ENCODE data around the gene KCNG3. TPM values are rescaled to one million over a fixed set of nuclear protein-coding genes. Genes with fewer than 3 reads are reported as not detected.

KCNG3 gene
- total and polyA plus RNA-seq, 2 donors from 2014 or later: 0.19 to 0.88 TPM

DNA sequence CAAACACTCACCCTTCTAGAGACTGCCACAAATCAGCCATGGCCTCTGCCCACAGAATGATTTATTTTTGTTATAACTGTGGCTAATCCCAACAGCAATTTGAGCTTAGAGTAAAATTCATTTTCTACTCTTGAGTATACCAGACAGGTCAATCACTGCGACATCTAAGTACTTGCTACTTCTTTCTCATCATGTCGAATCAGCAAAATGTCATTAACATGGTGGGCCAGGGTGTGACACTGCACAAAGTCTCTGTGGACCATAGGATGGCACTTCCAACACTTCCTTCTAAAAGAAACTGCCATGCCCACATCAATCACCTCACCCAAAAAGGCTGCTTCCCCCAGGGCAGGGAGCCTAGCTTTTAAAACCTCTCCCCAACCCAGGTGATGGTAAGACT lies 64.4 kb downstream of the KCNG3 start:
- Histone ChIP-seq H3K36me3 (ENCODE audit: control insufficient read depth in 2 of 3, insufficient read depth in 3 of 3, low read length in 3 of 3) (no peaks in the 10 kb centered on the region), H3K9me3 (ENCODE audit: control insufficient read depth in 2 of 3, insufficient read depth in 1 of 3, low read length in 3 of 3) (no peaks in the 10 kb centered on the region), H3K4me1 (ENCODE audit: control insufficient read depth in 2 of 3, insufficient read depth in 2 of 3, low read depth in 1 of 3, low read length in 3 of 3) (no peaks in the 10 kb centered on the region), H3K27me3 (ENCODE audit: control insufficient read depth, insufficient read depth, low read length) (no peaks in the 10 kb centered on the region), H3K4me3 (ENCODE audit: low read length in 3 of 3) (no peak overlapping the region), H3K27ac (ENCODE audit: low read depth in 2 of 2, low read length in 2 of 2) (no peak overlapping the region), H3K9ac (ENCODE audit: low read length in 3 of 3) (no peak overlapping the region)
- TF ChIP-seq, protein P1, sequence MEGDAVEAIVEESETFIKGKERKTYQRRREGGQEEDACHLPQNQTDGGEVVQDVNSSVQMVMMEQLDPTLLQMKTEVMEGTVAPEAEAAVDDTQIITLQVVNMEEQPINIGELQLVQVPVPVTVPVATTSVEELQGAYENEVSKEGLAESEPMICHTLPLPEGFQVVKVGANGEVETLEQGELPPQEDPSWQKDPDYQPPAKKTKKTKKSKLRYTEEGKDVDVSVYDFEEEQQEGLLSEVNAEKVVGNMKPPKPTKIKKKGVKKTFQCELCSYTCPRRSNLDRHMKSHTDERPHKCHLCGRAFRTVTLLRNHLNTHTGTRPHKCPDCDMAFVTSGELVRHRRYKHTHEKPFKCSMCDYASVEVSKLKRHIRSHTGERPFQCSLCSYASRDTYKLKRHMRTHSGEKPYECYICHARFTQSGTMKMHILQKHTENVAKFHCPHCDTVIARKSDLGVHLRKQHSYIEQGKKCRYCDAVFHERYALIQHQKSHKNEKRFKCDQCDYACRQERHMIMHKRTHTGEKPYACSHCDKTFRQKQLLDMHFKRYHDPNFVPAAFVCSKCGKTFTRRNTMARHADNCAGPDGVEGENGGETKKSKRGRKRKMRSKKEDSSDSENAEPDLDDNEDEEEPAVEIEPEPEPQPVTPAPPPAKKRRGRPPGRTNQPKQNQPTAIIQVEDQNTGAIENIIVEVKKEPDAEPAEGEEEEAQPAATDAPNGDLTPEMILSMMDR (IDR thresholded peaks at IDR 0.05; ENCODE audit: borderline replicate concordance, extremely low read depth, insufficient read depth): no peak
- intact Hi-C loops (cut with DNase I): no loop called here
- no peak for DNase-seq
- FAIRE-seq: no peak

DNA sequence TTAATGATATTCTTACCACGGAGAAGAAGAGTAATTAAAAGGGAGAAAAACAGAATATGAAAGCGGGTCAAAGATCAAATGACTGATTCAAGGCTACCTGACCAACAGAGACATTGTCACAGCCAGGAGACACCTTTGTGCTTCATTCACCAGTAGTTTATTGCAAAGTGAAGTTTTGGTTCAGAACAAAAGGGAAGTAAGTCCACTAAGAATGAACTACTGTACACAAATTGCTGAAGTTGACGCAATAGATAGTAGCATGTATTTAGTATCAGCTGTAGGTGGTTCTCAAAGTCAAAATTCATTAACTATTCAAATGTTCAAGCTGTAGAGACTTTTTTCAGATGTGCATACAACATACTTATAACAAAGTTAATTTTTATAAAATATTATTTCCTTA lies 68.1 kb downstream of the KCNG3 start:
- no peak overlapping the region for H3K4me3 ChIP-seq (ENCODE audit: low read length in 3 of 3)
- FAIRE-seq: no peak
- H3K36me3 ChIP-seq (ENCODE audit: control insufficient read depth in 2 of 3, insufficient read depth in 3 of 3, low read length in 3 of 3): no peaks in the 10 kb centered on the region
- no peaks in the 10 kb centered on the region for H3K27me3 ChIP-seq (ENCODE audit: control insufficient read depth, insufficient read depth, low read length)
- H3K27ac ChIP-seq (ENCODE audit: low read depth in 2 of 2, low read length in 2 of 2): no peak overlapping the region
- H3K9me3 ChIP-seq (ENCODE audit: control insufficient read depth in 2 of 3, insufficient read depth in 1 of 3, low read length in 3 of 3): no peaks in the 10 kb centered on the region
- DNase-seq: no peak
- no peaks in the 10 kb centered on the region for H3K4me1 ChIP-seq (ENCODE audit: control insufficient read depth in 2 of 3, insufficient read depth in 2 of 3, low read depth in 1 of 3, low read length in 3 of 3)
- H3K9ac ChIP-seq (ENCODE audit: low read length in 3 of 3): no peak overlapping the region
- TF ChIP-seq, protein P1 (IDR thresholded peaks at IDR 0.05; ENCODE audit: borderline replicate concordance, extremely low read depth, insufficient read depth): no peak
- intact Hi-C loops (cut with DNase I): no loop called here

DNA sequence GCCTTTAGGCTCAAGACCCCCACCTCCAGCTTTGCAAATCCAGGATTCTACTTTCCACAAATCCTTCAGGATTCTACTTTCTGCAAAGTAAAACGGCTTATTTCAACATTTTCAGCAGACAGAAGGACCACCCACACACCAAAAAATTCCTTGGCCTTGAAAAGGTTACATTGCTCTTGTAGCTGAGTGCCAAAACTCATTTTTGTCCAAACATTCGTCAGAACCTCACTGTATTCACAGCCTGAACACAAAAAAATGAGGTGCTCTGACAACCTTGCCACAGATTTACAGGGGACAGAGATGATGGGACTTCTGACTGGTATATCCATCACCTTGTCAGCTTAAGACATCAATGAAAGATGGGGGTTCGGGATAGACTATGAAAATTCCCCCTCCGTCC lies 69.7 kb downstream of the KCNG3 start:
- Histone ChIP-seq H3K27me3 (ENCODE audit: control insufficient read depth, insufficient read depth, low read length) (no peaks in the 10 kb centered on the region), H3K27ac (ENCODE audit: low read depth in 2 of 2, low read length in 2 of 2) (no peak overlapping the region), H3K9ac (ENCODE audit: low read length in 3 of 3) (no peak overlapping the region), H3K4me3 (ENCODE audit: low read length in 3 of 3) (no peak overlapping the region), H3K36me3 (ENCODE audit: control insufficient read depth in 2 of 3, insufficient read depth in 3 of 3, low read length in 3 of 3) (no peaks in the 10 kb centered on the region), H3K9me3 (ENCODE audit: control insufficient read depth in 2 of 3, insufficient read depth in 1 of 3, low read length in 3 of 3) (no peaks in the 10 kb centered on the region), H3K4me1 (ENCODE audit: control insufficient read depth in 2 of 3, insufficient read depth in 2 of 3, low read depth in 1 of 3, low read length in 3 of 3) (no peaks in the 10 kb centered on the region)
- intact Hi-C loops (cut with DNase I): no loop called here
- FAIRE-seq (no peak), DNase-seq (peak in 2 of 5 donors; percentile 54 to 73)
- TF ChIP-seq, protein P1 (IDR thresholded peaks at IDR 0.05; ENCODE audit: borderline replicate concordance, extremely low read depth, insufficient read depth): no peak

DNA sequence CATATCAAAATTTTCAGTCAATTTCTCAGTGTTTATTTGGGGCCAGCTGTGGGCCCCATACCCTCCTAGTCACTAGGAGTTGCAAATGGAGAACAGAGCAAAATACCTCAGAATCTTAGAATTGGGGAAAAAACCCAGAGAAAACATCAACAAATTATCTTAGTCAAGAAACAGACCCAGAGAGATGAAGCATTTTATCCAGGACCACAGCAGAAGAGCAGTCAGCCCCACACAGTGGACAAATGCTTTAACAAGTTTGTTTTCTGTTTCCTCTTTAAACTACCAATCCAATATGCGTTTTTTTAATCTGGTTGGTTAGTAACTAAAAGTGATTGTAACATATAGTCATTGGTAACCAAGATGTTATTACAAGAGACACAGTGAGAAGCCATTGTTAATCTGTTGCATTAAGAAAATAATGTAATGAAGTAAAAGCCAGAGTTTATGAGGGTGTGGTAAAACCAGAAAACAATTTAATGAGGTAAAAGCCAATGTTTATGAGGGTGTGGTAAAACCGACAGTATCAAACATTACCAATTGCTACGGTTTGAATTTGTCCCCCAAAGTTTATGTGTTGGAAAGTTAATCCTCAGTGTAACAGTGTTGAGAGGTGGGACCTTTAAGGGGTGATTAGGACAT lies 72.1 kb downstream of the KCNG3 start:
- TF ChIP-seq, protein P1 (IDR thresholded peaks at IDR 0.05; ENCODE audit: borderline replicate concordance, extremely low read depth, insufficient read depth): no peak
- Histone ChIP-seq H3K4me1 (ENCODE audit: control insufficient read depth in 2 of 3, insufficient read depth in 2 of 3, low read depth in 1 of 3, low read length in 3 of 3) (no peaks in the 10 kb centered on the region), H3K4me3 (ENCODE audit: low read length in 3 of 3) (no peak overlapping the region), H3K36me3 (ENCODE audit: control insufficient read depth in 2 of 3, insufficient read depth in 3 of 3, low read length in 3 of 3) (no peaks in the 10 kb centered on the region), H3K27ac (ENCODE audit: low read depth in 2 of 2, low read length in 2 of 2) (no peak overlapping the region), H3K9me3 (ENCODE audit: control insufficient read depth in 2 of 3, insufficient read depth in 1 of 3, low read length in 3 of 3) (no peaks in the 10 kb centered on the region), H3K9ac (ENCODE audit: low read length in 3 of 3) (no peak overlapping the region), H3K27me3 (ENCODE audit: control insufficient read depth, insufficient read depth, low read length) (no peaks in the 10 kb centered on the region)
- no peak for DNase-seq
- no peak for FAIRE-seq
- intact Hi-C loops (cut with DNase I): no loop called here

Data from kidney (tissue), 14 donors.